ENCODE data around the gene PIPOX. TPM values are rescaled to one million over a fixed set of nuclear protein-coding genes. Genes with fewer than 3 reads are reported as not detected.

Gene PIPOX
- total and polyA plus RNA-seq, 2 of the 8 experiments (the other 6 are each of a cell fraction or from before 2014, with no cell fraction given), result 57.2 to 99.6 TPM

DNA sequence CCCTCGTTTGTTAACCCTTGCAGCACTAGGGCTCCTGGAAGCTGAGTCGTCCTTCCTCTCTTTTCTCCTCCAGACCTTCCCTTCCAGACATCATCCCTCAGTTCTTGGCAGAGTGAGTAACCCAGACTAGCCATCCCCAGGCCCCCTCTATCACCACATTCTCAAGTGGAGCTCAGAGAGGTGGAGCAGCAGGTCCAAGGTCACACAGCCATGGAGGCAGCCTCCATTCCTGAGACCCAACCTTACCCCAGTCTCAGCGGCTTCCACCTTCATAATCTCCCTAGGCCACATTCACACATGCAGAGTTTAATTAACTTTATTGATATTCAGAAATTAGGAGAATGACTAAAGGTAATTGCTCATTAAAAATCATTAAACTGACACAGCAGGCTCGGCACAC, 40.1 kb upstream of the PIPOX start:
- Histone ChIP-seq H3K4me1 (replicated peaks in 1 of 4; ENCODE audit: control insufficient read depth in 3 of 4, insufficient read depth in 4 of 4, low read length in 3 of 4) (peaks cover 8 to 49% (median 30%) of the 10 kb centered on the region in 4 experiments), H3K27me3 (replicated peaks in 1 of 4; ENCODE audit: control insufficient read depth in 3 of 4, extremely low read depth in 1 of 4, insufficient read depth in 3 of 4, low read length in 3 of 4) (peaks cover 6 to 24% (median 20%) of the 10 kb centered on the region in 4 experiments; a peak in 6 of 7 replicates), H3K36me3 (ENCODE audit: control insufficient read depth in 2 of 4, insufficient read depth in 4 of 4, low read length in 3 of 4) (no peaks in the 10 kb centered on the region), H2AFZ (ENCODE audit: low read length) (no peak overlapping the region), H2BK20ac (ENCODE audit: low read length) (no peak overlapping the region), H2BK120ac (replicated peaks; ENCODE audit: low read depth, low read length) (peak overlapping the region; percentile 30), H2BK12ac (ENCODE audit: low read depth, low read length) (peak overlapping the region; percentile 52; the same call in 1 of the 2 replicates), H3K56ac (replicated peaks; ENCODE audit: insufficient read length, low read depth, low read length) (no peak overlapping the region), H3K79me1 (ENCODE audit: low read depth, low read length) (no peaks in the 10 kb centered on the region), H4K5ac (ENCODE audit: insufficient read length, low read depth, low read length) (no peak overlapping the region), H3K14ac (ENCODE audit: insufficient read length) (no peak overlapping the region), H4K8ac (ENCODE audit: extremely low read depth, insufficient read depth, low read length) (no peak overlapping the region), H3K27ac (ENCODE audit: low read depth, low read length) (no peak overlapping the region), H2BK5ac (ENCODE audit: low read depth, low read length) (0 out of 2 replicates have a peak overlapping the region, but pooled peaks have one; percentile 82), H4K20me1 (replicated peaks in 1 of 2; ENCODE audit: control insufficient read depth in 1 of 2, insufficient read depth in 2 of 2, low read length in 2 of 2) (no peaks in the 10 kb centered on the region), H3K79me2 (ENCODE audit: control insufficient read depth in 1 of 2, insufficient read depth in 2 of 2, low read length in 2 of 2) (no peaks in the 10 kb centered on the region), H3K4me3 (ENCODE audit: extremely low read depth in 1 of 4, insufficient read depth in 2 of 4, low read depth in 3 of 4, low read length in 4 of 4) (no peak overlapping the region), H2BK15ac (ENCODE audit: low read length) (peak overlapping the region; percentile 73; the same call in 1 of the 2 replicates), H3K23me2 (ENCODE audit: low read depth, low read length) (peaks cover 2% of the 10 kb centered on the region; the same call in 1 of the 2 replicates), H3K9me3 (ENCODE audit: insufficient read depth in 2 of 2, low read depth in 1 of 2, low read length in 1 of 2) (no peaks in the 10 kb centered on the region), H4K91ac (replicated peaks; ENCODE audit: insufficient read length, low read length) (peak overlapping the region; percentile 18), H3K4me2 (ENCODE audit: insufficient read depth in 1 of 2, low read depth in 2 of 2, low read length in 2 of 2) (0 out of 4 replicates have a peak overlapping the region, but pooled peaks of 1 of the 2 experiments have one; percentile 27), H2AK5ac (ENCODE audit: low read depth, low read length) (peak overlapping the region; percentile 0; the same call in 1 of the 2 replicates), H3K18ac (ENCODE audit: extremely low read depth, low read length) (peak overlapping the region; percentile 72), H3K4ac (replicated peaks; ENCODE audit: insufficient read length, low read depth, low read length) (peak overlapping the region; percentile 3), H3K9ac (replicated peaks in 1 of 4; ENCODE audit: extremely low read depth in 1 of 4, low read depth in 3 of 4, low read length in 3 of 4) (no peak overlapping the region), H3K23ac (ENCODE audit: insufficient read length) (no peak overlapping the region)
- ChIA-PET POLR2A (ENCODE audit: partially characterized antibody) (interaction anchor here (1.4 to 1.7 kb wide), 4 partner anchors 9 to 46 kb away, joined by 3 to 8 read pairs (median 6); no protein-coding TSS in a partner anchor), CTCF (ENCODE audit: partially characterized antibody) (interaction anchor here (1.0 to 17.9 kb wide), 14 partner anchors 9 to 121 kb away, joined by 3 to 239 read pairs (median 6); partner anchors contain the start of gene PIPOX)
- WGBS, 2 experiments (ENCODE audit: extremely low coverage in 1 of 2, insufficient coverage in 1 of 2, insufficient read length in 1 of 2, insufficient replicate concordance in 2 of 2, low coverage in 1 of 2, low lambda C conversion rate in 2 of 2, missing lambda C conversion rate in 1 of 2), result 67% methylated on average over 4 of the region's 4 CpGs; no CpG with 5 or more reads in 1 of the 2 experiments
- no peak for DNase-seq (ENCODE audit: low read depth in 1 of 2, low spot score in 2 of 2)
- FAIRE-seq, result no peak
- TF ChIP-seq RXRA (IDR thresholded peaks at IDR 0.05; ENCODE audit: insufficient read depth, low read depth, low read length) (no peak), SP4 (IDR thresholded peaks at IDR 0.05; ENCODE audit: low read length) (no peak), RAD21 (IDR thresholded peaks at IDR 0.05 in 1 of 2, conservative IDR thresholded peaks at IDR 0.05 in 1 of 2; ENCODE audit: low read depth in 2 of 2, low read length in 2 of 2) (no peak), HDAC2 (IDR thresholded peaks at IDR 0.05; ENCODE audit: borderline replicate concordance in 1 of 2, low read depth in 2 of 2, low read length in 2 of 2) (peak in 1 of 2 experiments; percentile 93; a peak in 2 of 4 replicates), EZH2 (IDR thresholded peaks at IDR 0.05; ENCODE audit: low read depth, low read length, severe bottlenecking) (no peak), TAF7 (optimal IDR thresholded peaks at IDR 0.05; ENCODE audit: borderline replicate concordance, low read depth, low read length) (no peak), POLR2A (IDR thresholded peaks at IDR 0.05; ENCODE audit: control extremely low read depth in 1 of 2, low read depth in 2 of 2, low read length in 2 of 2) (no peak), YY1 (IDR thresholded peaks at IDR 0.05; ENCODE audit: low read depth, low read length) (no peak), CHD2 (IDR thresholded peaks at IDR 0.05; ENCODE audit: low read length) (no peak)
- TF ChIP-seq, protein P1, sequence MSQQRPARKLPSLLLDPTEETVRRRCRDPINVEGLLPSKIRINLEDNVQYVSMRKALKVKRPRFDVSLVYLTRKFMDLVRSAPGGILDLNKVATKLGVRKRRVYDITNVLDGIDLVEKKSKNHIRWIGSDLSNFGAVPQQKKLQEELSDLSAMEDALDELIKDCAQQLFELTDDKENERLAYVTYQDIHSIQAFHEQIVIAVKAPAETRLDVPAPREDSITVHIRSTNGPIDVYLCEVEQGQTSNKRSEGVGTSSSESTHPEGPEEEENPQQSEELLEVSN (IDR thresholded peaks at IDR 0.05), result no peak
- TF ChIP-seq, protein P2, sequence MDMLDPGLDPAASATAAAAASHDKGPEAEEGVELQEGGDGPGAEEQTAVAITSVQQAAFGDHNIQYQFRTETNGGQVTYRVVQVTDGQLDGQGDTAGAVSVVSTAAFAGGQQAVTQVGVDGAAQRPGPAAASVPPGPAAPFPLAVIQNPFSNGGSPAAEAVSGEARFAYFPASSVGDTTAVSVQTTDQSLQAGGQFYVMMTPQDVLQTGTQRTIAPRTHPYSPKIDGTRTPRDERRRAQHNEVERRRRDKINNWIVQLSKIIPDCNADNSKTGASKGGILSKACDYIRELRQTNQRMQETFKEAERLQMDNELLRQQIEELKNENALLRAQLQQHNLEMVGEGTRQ (IDR thresholded peaks at IDR 0.05; ENCODE audit: low read length), result no peak
